HG03521 (cell line): ENCODE results near the gene DCAF10.
"Not testable (repeated sequence)": the region's sequence is repeated elsewhere in the genome, so short reads cannot be mapped to it uniquely, and the experiment has no call there.

Source experiments
- ATAC-seq: cut with Tn5 transposase; IDR thresholded peaks from one replicate; pipeline ENCODE4 v1.9.1; 2021; ENCODE audit warnings: mild to moderate bottlenecking, moderate library complexity; ENCODE audit not compliant: unreplicated experiment

The DCAF10 gene

DNA sequence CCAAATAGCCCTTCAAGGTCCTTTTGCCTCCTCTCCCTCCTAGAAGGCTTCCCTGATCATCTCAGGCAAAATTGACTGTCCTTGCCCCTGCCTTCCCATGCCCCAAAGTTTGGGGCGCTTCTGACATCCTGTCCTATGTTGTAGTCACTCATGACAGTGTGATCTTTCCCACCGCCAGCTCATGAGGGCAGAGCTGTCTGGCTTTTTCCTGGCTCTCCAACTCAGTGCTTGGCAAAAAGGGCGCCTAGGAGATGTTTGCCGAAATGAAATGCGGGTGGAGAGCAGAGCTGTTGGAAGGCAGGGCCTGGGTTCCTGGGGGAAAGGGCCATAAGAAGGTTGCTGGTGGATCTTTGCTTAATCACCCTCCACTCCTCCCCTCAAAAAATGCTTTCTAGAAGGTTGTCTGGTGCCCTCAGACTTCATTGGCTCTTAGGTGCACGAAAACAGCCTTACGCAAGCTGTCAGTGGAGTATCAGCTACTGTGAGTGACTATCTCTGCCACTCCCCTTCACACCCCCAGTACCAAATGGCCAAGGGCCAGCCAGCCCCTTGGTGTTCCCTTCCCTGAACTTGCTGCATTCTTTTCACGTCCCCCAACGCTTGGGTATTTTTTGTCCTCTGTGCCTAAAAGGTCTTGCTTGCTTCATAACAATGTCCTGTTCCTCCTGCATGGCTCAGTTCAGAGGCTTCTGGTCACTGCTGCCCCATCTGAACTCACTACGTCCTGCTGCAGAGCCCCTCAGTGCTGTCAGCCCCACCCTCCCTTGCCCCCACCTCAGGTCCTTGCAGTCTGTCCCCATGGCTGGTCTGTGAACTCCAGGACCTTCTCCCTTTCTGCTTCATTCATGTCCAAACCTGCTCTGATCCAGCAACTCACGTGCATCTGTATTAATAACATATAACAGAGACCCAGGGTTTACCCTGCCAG is 106.0 kb downstream of the DCAF10 start:
- no peak for ATAC-seq

DNA sequence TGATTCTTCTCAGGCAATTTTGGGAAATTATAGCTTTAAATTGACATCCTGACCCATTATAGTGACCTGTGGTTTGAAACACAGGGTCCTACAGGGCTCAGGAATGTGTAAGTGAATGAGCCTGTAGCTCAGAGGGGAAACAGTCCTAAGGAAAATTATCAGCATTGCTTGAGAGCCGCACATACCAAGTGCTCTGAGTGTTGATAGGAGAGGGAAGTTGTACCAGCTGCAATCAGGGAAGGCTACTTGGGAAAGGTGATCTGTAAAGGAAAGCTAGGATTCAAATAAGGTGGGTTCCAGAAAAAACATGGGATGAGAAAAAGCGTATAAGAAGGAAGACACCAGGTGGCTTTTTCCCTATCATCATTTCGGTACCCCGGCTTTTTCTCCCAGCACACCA is 107.7 kb downstream of the DCAF10 start:
- no peak for ATAC-seq

DNA sequence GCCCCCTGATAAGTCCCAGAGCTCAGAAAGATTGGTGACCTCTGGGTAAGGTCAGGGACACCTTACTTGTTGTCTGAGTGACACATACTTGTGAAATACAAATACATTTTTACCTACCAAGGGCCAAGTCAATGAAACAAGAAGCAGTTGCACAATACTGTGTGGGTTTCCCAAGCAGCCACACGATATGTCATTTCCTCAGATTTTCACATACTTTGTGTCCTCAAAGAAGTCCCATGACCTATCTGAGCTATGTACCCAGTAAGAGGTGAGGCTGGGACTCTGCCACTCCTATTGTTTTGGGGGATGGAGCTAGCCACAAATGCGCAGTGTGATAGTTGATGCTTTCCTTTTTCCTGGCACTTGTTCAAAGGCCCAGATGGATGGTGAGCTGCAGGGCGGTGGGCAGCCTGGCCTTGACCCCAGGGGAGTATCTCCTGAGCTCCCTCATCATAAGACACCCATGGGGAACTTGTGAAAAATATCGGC is 108.1 kb downstream of the DCAF10 start:
- ATAC-seq = no peak

DNA sequence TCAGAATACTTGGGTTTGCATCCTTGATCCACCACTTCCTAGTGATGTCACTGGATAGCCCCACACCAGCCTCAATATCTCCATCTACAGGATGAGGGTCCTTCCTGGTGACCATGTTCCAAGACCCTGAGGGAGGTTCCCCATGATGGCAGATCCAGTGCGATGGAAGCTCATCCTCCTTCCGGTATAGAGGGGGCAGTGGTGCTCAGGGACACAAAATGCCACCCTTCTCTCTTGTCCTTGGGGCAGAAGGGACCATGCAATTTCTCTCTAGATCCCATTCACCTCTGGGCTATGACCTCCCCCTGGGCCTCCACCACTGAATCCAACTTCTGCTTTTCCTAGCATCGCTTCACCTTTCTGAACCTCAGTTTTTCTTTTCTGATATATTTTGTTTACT is 108.7 kb downstream of the DCAF10 start:
- no peak for ATAC-seq

DNA sequence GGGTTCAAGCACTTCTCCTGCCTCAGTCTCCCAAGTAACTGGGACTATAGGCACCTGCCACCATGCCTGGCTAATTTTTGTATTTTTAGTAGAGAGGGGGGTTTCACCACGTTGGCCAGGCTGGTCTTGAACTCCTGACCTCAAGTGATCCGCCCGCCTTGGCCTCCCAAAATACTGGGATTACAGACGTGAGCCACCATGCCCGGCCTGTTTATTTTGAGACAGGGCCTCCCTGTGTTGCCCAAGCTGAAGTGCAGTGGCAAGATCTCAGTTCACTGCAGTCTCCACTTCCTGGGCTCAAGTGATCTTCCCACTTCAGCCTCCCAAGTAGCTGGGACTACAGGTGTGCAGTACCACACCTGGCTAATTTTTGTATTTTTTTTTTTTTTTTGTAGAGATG is 109.2 kb downstream of the DCAF10 start:
- not testable (repeated sequence) for ATAC-seq

DNA sequence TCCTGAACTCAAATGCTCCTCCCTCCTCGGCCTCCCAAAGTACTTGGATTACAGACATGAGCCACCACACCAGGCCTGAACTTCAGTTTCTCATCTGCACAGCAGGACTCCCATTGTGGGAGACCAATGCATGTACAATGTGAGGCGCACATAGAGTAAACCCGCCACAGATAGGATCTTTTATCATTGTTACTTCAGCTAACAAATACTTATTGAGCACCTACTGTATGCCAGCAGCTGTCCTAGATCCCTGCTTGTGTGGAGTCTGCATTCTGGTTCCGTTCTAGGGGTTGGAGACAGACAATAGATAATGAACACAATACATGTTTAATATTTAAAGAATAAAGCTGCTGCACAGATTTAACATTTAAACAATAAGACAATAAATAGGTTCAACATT is 109.7 kb downstream of the DCAF10 start:
- ATAC-seq = no peak

DNA sequence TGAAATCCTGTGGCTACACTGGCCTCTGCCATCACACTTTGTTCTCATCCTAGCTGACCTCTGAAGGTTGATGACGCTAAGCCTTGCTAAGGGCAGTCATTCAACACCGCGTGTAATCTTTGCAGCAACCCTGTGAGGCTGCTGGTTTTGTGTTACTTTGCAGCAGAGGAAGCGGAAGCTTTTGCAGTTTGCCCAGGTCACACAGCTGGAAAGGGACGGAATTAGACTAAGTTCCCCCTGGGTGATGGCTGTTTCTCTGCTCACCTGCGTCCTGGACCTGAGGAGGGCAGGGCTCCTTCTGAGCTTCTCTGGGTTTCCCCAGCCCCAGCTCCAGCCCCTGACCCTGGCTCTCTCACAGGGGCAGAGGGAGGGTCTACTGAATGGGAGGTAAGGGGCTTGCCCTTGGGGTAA is 110.7 kb downstream of the DCAF10 start:
- ATAC-seq = no peak

DNA sequence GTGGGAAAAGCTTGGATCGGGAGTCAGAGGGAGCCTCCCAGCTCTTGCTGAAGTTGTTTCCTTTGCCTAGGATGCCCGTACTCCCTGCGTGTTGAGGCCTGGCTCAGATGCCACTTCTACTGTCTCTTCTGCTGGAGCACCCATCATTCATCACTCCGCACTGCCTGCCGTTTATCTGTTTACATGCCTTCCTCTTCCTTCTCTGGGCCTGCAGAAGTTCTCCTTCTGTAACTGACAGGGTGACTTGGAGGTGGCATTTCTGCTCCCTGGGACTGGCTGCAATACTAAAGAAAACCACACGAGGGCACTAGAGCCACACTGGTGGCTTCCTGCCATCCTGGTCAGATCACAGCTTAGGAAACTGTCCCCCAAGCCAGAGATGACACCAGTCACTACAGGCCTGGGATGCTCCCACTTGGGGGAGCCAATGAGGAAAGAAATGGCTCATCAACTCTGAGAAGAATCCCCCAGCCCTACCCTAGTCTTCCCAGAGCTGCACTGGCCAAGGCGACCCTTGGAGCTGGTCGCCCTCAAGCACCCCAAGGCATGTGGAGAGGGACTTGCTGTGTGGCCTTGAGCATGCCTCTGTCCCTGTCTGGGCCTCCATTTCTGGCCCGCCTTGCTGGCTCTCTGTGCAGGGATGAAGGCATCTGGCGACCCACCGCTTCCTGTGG is 113.0 kb downstream of the DCAF10 start:
- no peak for ATAC-seq

DNA sequence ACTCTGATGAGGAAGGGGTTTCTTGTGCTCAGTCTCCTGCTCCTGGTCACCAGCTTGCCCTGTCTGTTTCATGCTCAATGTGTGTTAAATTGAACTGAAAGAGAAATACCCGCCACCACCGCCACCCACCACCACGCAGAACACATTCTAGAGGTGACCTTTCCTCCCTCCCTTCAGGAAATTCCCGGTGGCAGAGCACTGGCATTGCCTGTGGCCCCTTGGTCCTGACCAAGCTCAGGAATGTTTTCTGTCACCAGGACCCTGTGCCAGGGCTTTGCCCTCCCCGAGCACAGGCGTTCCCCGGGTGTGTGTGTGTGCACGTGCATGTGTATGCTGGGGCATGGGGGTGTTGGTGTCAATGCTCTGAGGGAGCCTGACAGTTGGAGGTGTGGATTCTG is 113.6 kb downstream of the DCAF10 start:
- ATAC-seq = no peak

DNA sequence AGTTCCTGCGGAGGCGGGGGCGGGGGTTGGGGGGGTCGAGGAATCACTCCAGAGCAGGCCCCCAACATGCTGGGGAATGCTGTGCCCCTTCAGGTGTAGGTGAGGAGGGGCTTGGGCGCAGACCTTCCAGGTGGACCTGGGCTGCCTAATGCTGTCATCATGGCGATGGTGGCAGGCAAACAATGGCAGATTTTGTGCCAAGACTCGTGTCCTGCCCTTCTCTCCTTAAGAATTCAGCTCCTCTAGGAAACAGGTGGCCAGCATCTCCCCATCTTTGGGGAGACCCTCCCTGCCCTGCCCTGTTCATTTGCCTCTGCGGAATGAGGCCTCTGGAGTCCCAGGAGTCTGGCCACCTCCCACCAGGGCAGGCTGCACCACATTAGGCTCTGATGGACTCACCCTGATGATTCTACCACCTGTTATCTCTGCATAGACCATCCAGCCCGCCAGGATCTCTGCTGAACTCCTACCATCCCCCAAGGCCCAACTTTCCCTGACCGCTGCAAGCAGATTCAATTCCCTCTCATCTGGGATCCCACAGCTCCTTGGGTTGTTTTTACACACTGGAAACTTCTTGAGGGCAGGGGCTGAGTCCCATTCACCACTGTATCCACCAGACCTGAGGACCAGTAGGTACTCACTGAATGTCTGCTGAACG is 114.2 kb downstream of the DCAF10 start:
- no peak for ATAC-seq

DNA sequence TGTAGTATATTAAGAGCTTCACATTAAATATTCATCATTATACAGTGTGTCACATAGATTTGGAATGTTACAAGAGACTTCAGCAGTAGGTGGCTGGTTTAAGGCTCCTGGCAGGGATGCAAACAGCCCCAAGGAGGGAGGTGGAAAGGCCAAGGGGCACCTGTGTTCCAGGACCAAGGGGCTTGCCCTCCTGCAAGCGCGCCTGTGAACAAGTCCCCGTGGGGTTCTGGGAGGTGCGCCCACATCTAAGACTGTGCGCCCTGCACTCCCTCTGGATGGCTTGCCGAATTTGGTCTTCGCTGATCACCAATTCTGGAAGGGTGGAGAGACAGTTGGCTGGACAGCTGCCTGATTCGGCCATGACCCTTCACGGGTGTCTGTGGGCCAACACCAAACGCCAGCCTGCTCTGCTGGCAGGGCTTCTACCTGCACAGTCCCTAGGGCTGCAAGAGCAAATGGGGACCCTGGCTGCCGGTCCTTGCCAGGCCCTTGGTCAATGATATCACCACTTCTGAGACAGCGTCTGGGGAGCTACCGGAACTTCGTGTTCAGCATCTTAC is 115.4 kb downstream of the DCAF10 start:
- ATAC-seq = no peak

DNA sequence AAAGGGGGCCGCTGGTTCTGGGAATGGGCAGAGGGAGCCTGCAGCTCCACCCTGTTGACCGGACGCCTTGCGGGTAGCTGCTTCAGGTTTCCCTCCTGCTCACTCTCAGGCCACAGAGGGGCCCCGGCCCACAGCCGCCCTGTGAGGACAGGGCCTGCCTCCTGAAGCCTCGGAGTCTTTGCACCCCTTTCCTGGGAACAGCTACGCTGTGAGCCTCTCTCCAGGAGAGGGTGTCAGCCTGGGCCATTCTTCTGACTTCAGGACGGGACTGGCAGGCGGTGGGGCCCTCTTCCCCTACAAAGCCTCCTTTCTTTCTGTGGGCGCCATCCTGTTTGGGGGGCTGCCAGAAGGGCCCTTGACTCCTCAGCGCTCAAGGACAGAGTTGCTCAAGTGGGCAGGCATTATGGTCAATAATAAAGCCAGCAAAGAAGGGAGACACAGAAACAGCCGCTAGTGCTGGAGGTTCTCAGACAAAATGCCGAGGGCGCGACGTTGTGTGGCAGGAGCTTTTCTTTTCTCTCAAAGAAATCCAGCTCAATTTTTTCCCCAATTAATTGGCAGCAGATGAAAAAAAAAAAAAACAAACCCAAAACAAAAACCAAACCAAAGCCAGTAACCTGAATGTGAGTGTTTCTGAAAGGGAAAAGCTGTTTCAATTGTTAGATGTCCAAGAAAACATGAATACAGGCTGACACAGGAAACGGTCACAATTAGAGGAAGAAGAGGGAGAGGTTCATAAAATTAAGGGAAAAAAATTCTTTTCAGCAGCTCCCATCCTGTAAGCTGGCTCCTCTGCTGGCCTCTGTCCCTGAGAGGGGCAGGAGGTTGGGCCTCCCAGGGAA is 116.1 kb downstream of the DCAF10 start:
- no peak for ATAC-seq
